Body of pancreas (tissue), 4 donors: ENCODE measurements around the gene DTNB. TPM values are rescaled to one million over a fixed set of nuclear protein-coding genes. Genes with fewer than 3 reads are reported as not detected.
A peak's percentile ranks its signal among the peaks of the same experiment; 100 is the strongest.
"Not testable (repeated sequence)": the region's sequence is repeated elsewhere in the genome, so short reads cannot be mapped to it uniquely, and the experiment has no call there.

ENCODE experiments used
- ATAC-seq: fragments of 150-250 bp; one replicate; pipeline ENCODE4 v1.9.1; 2016
- DNase-seq, 4 donors: peaks; one replicate each; pipeline ENCODE4 v3.0.0-alpha.2; 2019
- H3K27ac ChIP-seq, 4 donors: fragments of 200-600 bp; sonication (generic); 1 replicate in 3 of 4; 2 replicates in 1 of 4; pipeline versions ENCODE4 v1.5.1 to v1.6.1; 2016 to 2019; ENCODE audit warnings: mild to moderate bottlenecking in 1 of 4, mixed read lengths in 1 of 4, moderate library complexity in 1 of 4
- H3K27me3 ChIP-seq, 2 donors: fragments of 200-600 bp; sonication (generic); one replicate each; pipeline ENCODE4 v1.6.0; 2016; ENCODE audit warnings: mild to moderate bottlenecking in 1 of 2
- H3K36me3 ChIP-seq, 2 donors: fragments of 200-600 bp; sonication (generic); replicated peaks in 1 of 2; 2 replicates each; pipeline ENCODE4 v1.5.1; 2016; ENCODE audit warnings: low read depth in 2 of 2; ENCODE audit not compliant: insufficient read depth in 1 of 2
- H3K4me1 ChIP-seq: fragments of 200-600 bp; sonication (generic); one replicate; pipeline ENCODE4 v1.6.0; 2016
- H3K4me3 ChIP-seq, 2 donors: fragments of 200-600 bp; sonication (generic); 1 replicate in 1 of 2; 2 replicates in 1 of 2; pipeline ENCODE4 v1.5.1; 2016 to 2019
- H3K9me3 ChIP-seq, 3 donors: fragments of 200-600 bp; sonication (generic); 1 replicate in 2 of 3; 2 replicates in 1 of 3; pipeline ENCODE4 v1.5.1; 2016
- CTCF ChIP-seq, 7 experiments: fragments of 450-650 bp in 4 of 7; fragments of 200-600 bp in 3 of 7; sonication (generic) in 3 of 7; IDR thresholded peaks; one replicate each; pipeline ENCODE4 v1.5.1; 2016 to 2019; ENCODE audit warnings: antibody characterized with exemption in 7 of 7
- POLR2A ChIP-seq, 3 donors: fragments of 450-650 bp; IDR thresholded peaks; one replicate each; pipeline ENCODE4 v1.6.1; 2016; ENCODE audit warnings: antibody characterized with exemption in 3 of 3, mild to moderate bottlenecking in 2 of 3
- whole genome bisulfite sequencing, 2 donors: methylation state at CpG; one replicate each; pipeline ENCODE4 v1.1.5; 2017; 5-methylcytosine and 5-hydroxymethylcytosine counted together
- intact Hi-C: fragments of 100-400 bp; cut with DNase I; formaldehyde crosslinking; loops from one replicate; pipeline ENCODE4 v1.15.1; 2023
- total RNA-seq, 2 donors: library from RNA; depleted of rRNA; stranded (reverse); fragments of >200 nt; gene quantifications; one replicate each; pipeline ENCODE4 v1.1.0, GENCODE V29; 2016

Gene DTNB
- total RNA-seq, 2 donors from 2014 or later = 17.8 to 22.6 TPM

- ATAC-seq = no peak
- WGBS, 2 donors = 9 to 12% methylated on average over 1 of the region's 1 CpG
- H3K9me3 ChIP-seq = no peaks in the 10 kb centered on the region
- no peak for DNase-seq
- H3K4me3 ChIP-seq = no peak overlapping the region
- H3K36me3 ChIP-seq = no peaks in the 10 kb centered on the region
- H3K27me3 ChIP-seq = no peaks in the 10 kb centered on the region
- no peak overlapping the region for H3K27ac ChIP-seq
- intact Hi-C loops = no loop called here
- TF ChIP-seq POLR2A (IDR thresholded peaks at IDR 0.05) (no peak), CTCF (IDR thresholded peaks at IDR 0.05) (peak; percentile 28 to 71 (median 56))
- no peaks in the 10 kb centered on the region for H3K4me1 ChIP-seq
Observed at GRCh38 chr2:25606892-25607291, 66.5 kb downstream of the DTNB start.

GRCh38 chr2:25602333-25602723, 71.0 kb downstream of the DTNB start:
- intact Hi-C loops = no loop called here
- no peaks in the 10 kb centered on the region for H3K36me3 ChIP-seq
- no peaks in the 10 kb centered on the region for H3K27me3 ChIP-seq
- DNase-seq (no peak), ATAC-seq (no peak)
- TF ChIP-seq CTCF (IDR thresholded peaks at IDR 0.05) (no peak), POLR2A (IDR thresholded peaks at IDR 0.05) (no peak)
- H3K4me3 ChIP-seq = no peak overlapping the region
- no peaks in the 10 kb centered on the region for H3K4me1 ChIP-seq
- no peak overlapping the region for H3K27ac ChIP-seq
- no peaks in the 10 kb centered on the region for H3K9me3 ChIP-seq

GRCh38 chr2:25601711-25602332, 71.6 kb downstream of the DTNB start:
- H3K36me3 ChIP-seq, DNase-seq, H3K9me3 ChIP-seq, intact Hi-C loops, H3K4me1 ChIP-seq, H3K4me3 ChIP-seq, H3K27me3 ChIP-seq, ATAC-seq, H3K27ac ChIP-seq: not testable (repeated sequence)
- 95% methylated on average over 9 of the region's 9 CpGs for whole genome bisulfite sequencing, 2 donors

- no peak overlapping the region for H3K4me3 ChIP-seq
- H3K4me1 ChIP-seq = no peaks in the 10 kb centered on the region
- no peak for ATAC-seq
- no peak for DNase-seq
- WGBS, 2 donors = 95 to 98% methylated on average over 4 of the region's 4 CpGs
- intact Hi-C loops = no loop called here
- no peak overlapping the region for H3K27ac ChIP-seq
- no peaks in the 10 kb centered on the region for H3K36me3 ChIP-seq
- H3K27me3 ChIP-seq = no peaks in the 10 kb centered on the region
- no peaks in the 10 kb centered on the region for H3K9me3 ChIP-seq
- TF ChIP-seq POLR2A (IDR thresholded peaks at IDR 0.05) (no peak), CTCF (IDR thresholded peaks at IDR 0.05) (no peak)
Observed at GRCh38 chr2:25598911-25599310, 74.5 kb downstream of the DTNB start.

- DNase-seq = no peak
- intact Hi-C loops = no loop called here
- H3K4me3 ChIP-seq = no peak overlapping the region
- H3K27me3 ChIP-seq = no peaks in the 10 kb centered on the region
- ATAC-seq = no peak
- 98 to 100% methylated on average over 2 of the region's 2 CpGs for WGBS, 2 donors
- no peak for TF ChIP-seq CTCF (IDR thresholded peaks at IDR 0.05)
- no peak for TF ChIP-seq POLR2A (IDR thresholded peaks at IDR 0.05)
- H3K4me1 ChIP-seq = no peaks in the 10 kb centered on the region
- H3K27ac ChIP-seq = no peak overlapping the region
- no peaks in the 10 kb centered on the region for H3K36me3 ChIP-seq
- no peaks in the 10 kb centered on the region for H3K9me3 ChIP-seq
Observed at GRCh38 chr2:25598332-25598731, 75.0 kb downstream of the DTNB start.
